Astrocyte of the cerebellum (primary cell): ENCODE results near the gene CREBRF.
"Not testable (repeated sequence)": the region's sequence is repeated elsewhere in the genome, so short reads cannot be mapped to it uniquely, and the experiment has no call there.

ENCODE experiments used
- DNase-seq: peaks from one replicate; pipeline ENCODE4 v3.0.0-alpha.2; 2011; ENCODE audit warnings: low read depth
- H3K4me3 ChIP-seq: 2 replicates; pipeline ENCODE4 v1.5.1; 2011; ENCODE audit warnings: mild to moderate bottlenecking, low read depth, low read length, moderate library complexity
- in situ Hi-C: cut with HindIII; loops from 2 replicates; pipeline ENCODE4 v1.10.0; 2017; ENCODE audit warnings: low sequenced_read_pairs
- TF ChIP-seq, protein P1 (sequence below): IDR thresholded peaks from 2 replicates; pipeline ENCODE4 v1.5.1; 2012; ENCODE audit warnings: low read length, low read depth, moderate library complexity, mild to moderate bottlenecking; ENCODE audit errors: missing control alignments

CREBRF gene

DNA sequence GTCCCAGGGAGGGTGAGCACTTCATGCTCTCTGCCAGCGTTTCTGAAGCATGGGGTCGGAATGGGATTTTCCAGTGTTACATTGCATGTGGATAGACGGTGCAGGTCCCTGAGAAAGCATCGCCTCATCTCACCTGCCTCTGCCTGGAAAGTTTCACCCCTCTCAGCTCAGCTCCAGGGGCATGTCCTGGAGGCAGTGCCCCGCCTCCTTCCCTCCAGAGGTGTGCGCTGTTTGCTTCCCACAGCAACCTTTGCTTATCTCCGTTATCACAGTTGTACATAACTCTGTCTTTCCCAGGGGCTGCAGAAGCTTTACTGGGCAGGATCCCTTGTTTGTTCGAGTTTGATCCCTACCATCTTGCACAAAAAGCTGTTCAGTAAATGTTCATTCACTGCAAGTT, 10.7 kb upstream of the CREBRF start:
- in situ Hi-C loops = no loop called here
- TF ChIP-seq, protein P1, sequence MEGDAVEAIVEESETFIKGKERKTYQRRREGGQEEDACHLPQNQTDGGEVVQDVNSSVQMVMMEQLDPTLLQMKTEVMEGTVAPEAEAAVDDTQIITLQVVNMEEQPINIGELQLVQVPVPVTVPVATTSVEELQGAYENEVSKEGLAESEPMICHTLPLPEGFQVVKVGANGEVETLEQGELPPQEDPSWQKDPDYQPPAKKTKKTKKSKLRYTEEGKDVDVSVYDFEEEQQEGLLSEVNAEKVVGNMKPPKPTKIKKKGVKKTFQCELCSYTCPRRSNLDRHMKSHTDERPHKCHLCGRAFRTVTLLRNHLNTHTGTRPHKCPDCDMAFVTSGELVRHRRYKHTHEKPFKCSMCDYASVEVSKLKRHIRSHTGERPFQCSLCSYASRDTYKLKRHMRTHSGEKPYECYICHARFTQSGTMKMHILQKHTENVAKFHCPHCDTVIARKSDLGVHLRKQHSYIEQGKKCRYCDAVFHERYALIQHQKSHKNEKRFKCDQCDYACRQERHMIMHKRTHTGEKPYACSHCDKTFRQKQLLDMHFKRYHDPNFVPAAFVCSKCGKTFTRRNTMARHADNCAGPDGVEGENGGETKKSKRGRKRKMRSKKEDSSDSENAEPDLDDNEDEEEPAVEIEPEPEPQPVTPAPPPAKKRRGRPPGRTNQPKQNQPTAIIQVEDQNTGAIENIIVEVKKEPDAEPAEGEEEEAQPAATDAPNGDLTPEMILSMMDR = no peak
- DNase-seq = no peak
- H3K4me3 ChIP-seq = no peak overlapping the region

DNA sequence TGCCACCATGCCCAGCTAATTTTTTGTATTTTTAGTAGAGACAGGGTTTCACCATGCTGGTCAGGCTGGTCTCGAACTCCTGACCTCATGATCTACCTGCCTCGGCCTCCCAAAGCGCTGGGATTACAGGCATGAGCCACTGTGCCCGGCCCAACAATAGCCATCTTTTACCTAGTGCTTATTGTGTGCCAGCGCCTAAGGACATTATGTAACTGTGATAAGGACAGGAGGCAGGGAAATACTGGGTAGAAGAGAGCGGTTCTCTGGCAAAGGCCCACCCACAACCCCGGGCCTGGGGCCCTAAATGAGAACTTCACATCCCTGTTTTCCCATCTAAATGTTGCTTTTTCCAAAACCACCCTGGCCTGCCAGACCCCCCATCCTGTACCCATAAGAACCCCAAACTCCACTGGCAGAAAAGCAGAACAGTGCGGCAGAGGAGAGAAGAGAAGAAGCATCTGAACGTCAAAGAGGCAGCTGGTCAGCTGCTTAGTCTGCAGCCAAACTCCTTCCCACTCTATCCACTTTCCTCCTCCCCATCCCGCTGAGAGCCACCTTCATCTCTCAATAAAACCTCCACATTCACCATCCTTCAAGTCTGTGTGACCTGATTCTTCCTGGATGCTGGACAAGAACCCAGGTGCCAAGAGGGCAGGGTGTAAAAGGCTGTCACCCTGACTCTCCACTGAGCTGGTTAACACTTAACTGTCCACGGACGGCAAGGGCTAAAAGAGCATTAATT, 8.9 kb upstream of the CREBRF start:
- in situ Hi-C loops, DNase-seq, H3K4me3 ChIP-seq: not testable (repeated sequence)

DNA sequence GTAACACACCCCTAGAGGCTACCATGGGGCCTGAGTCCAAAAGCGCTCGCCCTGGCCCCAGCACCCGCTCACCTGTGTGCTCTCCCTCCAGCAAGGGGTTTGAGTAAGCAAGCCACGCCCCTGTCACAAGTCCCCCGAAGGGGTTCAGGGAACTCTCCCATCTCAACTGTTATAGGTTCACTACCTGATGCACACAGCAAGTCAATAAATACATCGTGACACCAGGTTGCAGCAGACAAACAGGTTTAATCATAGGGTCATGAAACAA, 8.4 kb upstream of the CREBRF start:
- TF ChIP-seq, protein P1 = no peak
- DNase-seq = no peak
- no peak overlapping the region for H3K4me3 ChIP-seq
- in situ Hi-C loops = no loop called here

DNA sequence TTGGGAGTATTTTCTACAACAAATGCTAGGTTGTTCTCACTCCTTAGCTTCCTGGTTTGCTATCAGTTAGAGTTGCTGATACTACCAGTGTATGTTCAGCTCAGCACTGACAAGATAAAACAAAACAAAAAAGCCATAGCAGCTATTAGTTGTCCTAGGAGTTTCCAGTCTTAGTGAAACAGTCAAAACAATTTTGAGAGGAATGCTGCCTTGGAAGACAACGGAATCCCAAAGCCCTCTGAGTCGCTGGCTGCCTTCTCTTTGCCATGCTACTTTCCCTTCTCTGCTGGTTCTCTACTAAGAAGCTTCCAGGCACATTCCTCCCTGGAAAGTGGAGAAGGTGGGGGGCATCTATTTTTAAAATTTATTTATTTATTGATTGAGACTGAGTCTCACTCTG, 5.4 kb upstream of the CREBRF start:
- no peak for DNase-seq
- TF ChIP-seq, protein P1 = no peak
- in situ Hi-C loops = no loop called here
- no peak overlapping the region for H3K4me3 ChIP-seq

DNA sequence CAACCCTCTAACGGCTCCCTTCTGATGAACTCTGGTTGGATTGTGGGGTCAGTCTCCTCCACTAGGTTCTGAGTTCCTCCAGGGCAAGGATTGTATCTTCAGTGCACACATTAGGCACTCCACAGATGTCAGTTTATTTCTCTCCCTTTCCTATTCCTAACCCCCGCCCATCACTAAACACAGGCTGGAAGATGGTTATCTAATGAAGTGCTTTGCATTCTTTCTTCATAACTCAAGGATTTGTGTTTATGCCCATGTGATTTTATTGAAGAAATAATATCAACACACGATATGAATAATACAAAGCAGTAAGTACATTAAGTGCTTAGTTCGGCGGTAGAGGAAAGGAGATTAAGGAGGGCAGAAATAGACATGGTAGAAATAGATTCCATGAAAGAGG, 4.4 kb upstream of the CREBRF start:
- DNase-seq = no peak
- in situ Hi-C loops = no loop called here
- TF ChIP-seq, protein P1 = no peak
- no peak overlapping the region for H3K4me3 ChIP-seq

DNA sequence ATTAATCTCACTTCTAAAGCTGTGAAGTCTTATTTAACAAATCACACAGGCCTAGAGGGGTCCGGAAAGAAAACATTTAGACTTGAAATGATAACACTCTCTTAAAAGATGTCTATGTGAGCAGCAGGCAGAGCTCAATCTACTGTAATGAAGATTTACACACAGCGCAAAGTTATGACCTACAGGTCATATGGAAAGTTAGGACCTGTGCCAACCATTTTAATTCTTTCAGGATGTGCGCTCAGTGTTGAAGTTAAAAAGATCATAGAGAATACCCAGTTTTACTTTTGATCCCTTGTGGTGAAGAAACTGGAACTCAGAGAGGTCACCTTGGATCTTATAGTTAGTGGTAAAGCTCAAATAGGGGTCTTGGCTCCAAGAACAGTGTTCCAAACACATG, 3.1 kb upstream of the CREBRF start:
- in situ Hi-C loops = no loop called here
- TF ChIP-seq, protein P1 = no peak
- no peak for DNase-seq
- no peak overlapping the region for H3K4me3 ChIP-seq

DNA sequence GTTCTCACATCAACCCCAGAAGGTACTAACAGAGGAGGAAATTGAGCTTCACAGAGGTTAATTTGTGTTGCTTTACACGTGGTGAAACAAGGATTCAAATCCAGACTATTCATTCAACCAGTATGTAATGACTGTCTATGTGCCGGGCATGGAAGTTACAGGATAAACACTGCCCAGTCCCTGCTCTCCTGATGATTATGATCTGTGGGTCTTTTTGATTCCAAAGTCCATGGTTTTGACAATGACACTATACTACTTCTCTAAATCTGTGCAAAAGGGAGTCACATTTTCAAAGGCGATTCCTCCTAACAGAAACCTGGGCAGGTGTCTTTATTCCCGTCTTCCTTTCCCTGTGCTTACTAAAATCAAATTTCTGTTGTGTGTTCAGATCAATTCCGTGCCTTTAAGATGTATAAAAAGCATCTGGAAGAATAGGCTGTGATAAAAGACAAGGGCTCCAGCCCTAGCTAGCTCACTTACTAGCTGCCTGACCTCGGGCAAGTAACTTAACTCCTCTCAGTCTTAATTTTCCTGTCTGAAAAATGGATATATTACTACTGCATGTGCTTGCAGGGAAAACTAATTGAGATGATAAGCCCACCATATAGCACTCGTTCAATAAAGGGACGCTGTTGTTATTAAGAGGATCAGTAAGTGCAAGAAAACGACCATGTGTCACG, 970 bp upstream of the CREBRF start:
- no peak for DNase-seq
- in situ Hi-C loops = no loop called here
- TF ChIP-seq, protein P1 = no peak
- H3K4me3 ChIP-seq = peak overlapping the region; percentile 75
